Measurements from ENCODE around the gene AVEN. TPM values are rescaled to one million over a fixed set of nuclear protein-coding genes. Genes with fewer than 3 reads are reported as not detected.

The AVEN gene
- polyA plus RNA-seq, 1 donor (not counting 4 experiments of a cell fraction or from before 2014, with no cell fraction given) = 16.6 TPM

- no peak for DNase-seq (ENCODE audit: low read depth, low spot score)
- H3K27me3 ChIP-seq (ENCODE audit: control insufficient read depth, extremely low read depth, insufficient read depth, low read length) = no peaks in the 10 kb centered on the region
- no peak for FAIRE-seq
- H3K9me1 ChIP-seq (ENCODE audit: control insufficient read depth, extremely low read depth, insufficient read depth, low read length) = no peaks in the 10 kb centered on the region
- H3K4me1 ChIP-seq (ENCODE audit: control insufficient read depth, extremely low read depth, insufficient read depth, low read length) = no peaks in the 10 kb centered on the region
- H3K36me3 ChIP-seq (ENCODE audit: control insufficient read depth in 2 of 2, extremely low read depth in 1 of 2, insufficient read depth in 2 of 2, low read length in 2 of 2) = no peaks in the 10 kb centered on the region
- no peak overlapping the region for H2AFZ ChIP-seq (ENCODE audit: control insufficient read depth, low read length)
- no peaks in the 10 kb centered on the region for H3K9me3 ChIP-seq (ENCODE audit: control insufficient read depth, low read depth, low read length)
- H4K20me1 ChIP-seq (ENCODE audit: control insufficient read depth, extremely low read depth, insufficient read depth, low read length) = no peaks in the 10 kb centered on the region
- dilution Hi-C loops (cut with MboI; ENCODE audit: extremely low pct_ligation_motif_present, low sequenced_read_pairs) = no loop called here
- H3K27ac ChIP-seq (ENCODE audit: control insufficient read depth, insufficient read depth, low read length) = no peak overlapping the region
- H3K4me2 ChIP-seq (ENCODE audit: control insufficient read depth, extremely low read depth, insufficient read depth, low read depth, low read length) = no peak overlapping the region
- no peak overlapping the region for H3K9ac ChIP-seq (ENCODE audit: control insufficient read depth, extremely low read depth, insufficient read depth, low read length)
- no peak overlapping the region for H3K4me3 ChIP-seq (ENCODE audit: control insufficient read depth in 2 of 3, extremely low read depth in 1 of 3, insufficient read depth in 2 of 3, low read depth in 1 of 3, low read length in 3 of 3)
- TF ChIP-seq EZH2 (IDR thresholded peaks at IDR 0.05; ENCODE audit: low read length) (no peak), CTCF (optimal IDR thresholded peaks at IDR 0.05 in 1 of 3, IDR thresholded peaks at IDR 0.05 in 1 of 3, conservative IDR thresholded peaks at IDR 0.05 in 1 of 3; ENCODE audit: extremely low read depth in 1 of 3, insufficient read depth in 2 of 3, low read length in 3 of 3) (no peak)
- H3K79me2 ChIP-seq (ENCODE audit: control insufficient read depth, insufficient read depth, low read length) = no peaks in the 10 kb centered on the region
These were observed 191.0 kb downstream of the AVEN start for GRCh38 chr15:33848011-33848410.

GRCh38 chr15:33846862-33847261, 192.1 kb downstream of the AVEN start:
- Histone ChIP-seq H3K4me2 (ENCODE audit: control insufficient read depth, extremely low read depth, insufficient read depth, low read depth, low read length) (no peak overlapping the region), H3K36me3 (ENCODE audit: control insufficient read depth in 2 of 2, extremely low read depth in 1 of 2, insufficient read depth in 2 of 2, low read length in 2 of 2) (no peaks in the 10 kb centered on the region), H3K27ac (ENCODE audit: control insufficient read depth, insufficient read depth, low read length) (no peak overlapping the region), H3K9me1 (ENCODE audit: control insufficient read depth, extremely low read depth, insufficient read depth, low read length) (no peaks in the 10 kb centered on the region), H3K4me1 (ENCODE audit: control insufficient read depth, extremely low read depth, insufficient read depth, low read length) (no peaks in the 10 kb centered on the region), H3K79me2 (ENCODE audit: control insufficient read depth, insufficient read depth, low read length) (no peaks in the 10 kb centered on the region), H3K4me3 (ENCODE audit: control insufficient read depth in 2 of 3, extremely low read depth in 1 of 3, insufficient read depth in 2 of 3, low read depth in 1 of 3, low read length in 3 of 3) (no peak overlapping the region), H3K9me3 (ENCODE audit: control insufficient read depth, low read depth, low read length) (no peaks in the 10 kb centered on the region), H2AFZ (ENCODE audit: control insufficient read depth, low read length) (no peak overlapping the region), H3K27me3 (ENCODE audit: control insufficient read depth, extremely low read depth, insufficient read depth, low read length) (no peaks in the 10 kb centered on the region), H4K20me1 (ENCODE audit: control insufficient read depth, extremely low read depth, insufficient read depth, low read length) (no peaks in the 10 kb centered on the region), H3K9ac (ENCODE audit: control insufficient read depth, extremely low read depth, insufficient read depth, low read length) (no peak overlapping the region)
- dilution Hi-C loops (cut with MboI; ENCODE audit: extremely low pct_ligation_motif_present, low sequenced_read_pairs) = no loop called here
- no peak for TF ChIP-seq CTCF (optimal IDR thresholded peaks at IDR 0.05 in 1 of 3, IDR thresholded peaks at IDR 0.05 in 1 of 3, conservative IDR thresholded peaks at IDR 0.05 in 1 of 3; ENCODE audit: extremely low read depth in 1 of 3, insufficient read depth in 2 of 3, low read length in 3 of 3)
- TF ChIP-seq EZH2 (IDR thresholded peaks at IDR 0.05; ENCODE audit: low read length) = no peak
- DNase-seq (ENCODE audit: low read depth, low spot score) (no peak), FAIRE-seq (no peak)
